ENCODE measurements around the gene TNFRSF1B. TPM values are rescaled to one million over a fixed set of nuclear protein-coding genes. Genes with fewer than 3 reads are reported as not detected.

Gene TNFRSF1B
- total RNA-seq, 1 experiment from 2014 or later = 1.3 TPM

- intact Hi-C loops (cut with micrococcal nuclease; ENCODE audit: unreplicated experiment) = no loop called here
- Mint-ChIP-seq H3K27me3 (ENCODE audit: unreplicated experiment) (no peaks in the 10 kb centered on the region), H3K4me1 (ENCODE audit: low read depth, unreplicated experiment) (no peaks in the 10 kb centered on the region), H3K27ac (ENCODE audit: unreplicated experiment) (no peak overlapping the region), H3K4me3 (ENCODE audit: low read depth, unreplicated experiment) (no peak overlapping the region), H3K9me3 (ENCODE audit: low read depth, unreplicated experiment) (no peaks in the 10 kb centered on the region), H3K36me3 (ENCODE audit: insufficient read depth, unreplicated experiment) (no peaks in the 10 kb centered on the region)
- CTCF ChIA-PET = interaction anchor here (1.0 kb wide), 1 partner anchor 42 kb away, joined by 6 read pairs; no protein-coding TSS in a partner anchor
- BruUV-seq (replicated peaks) = no TSS peak
- TF ChIP-seq CTCF (IDR thresholded peaks at IDR 0.05; ENCODE audit: unreplicated experiment) = no peak
- no peak for DNase-seq
Observed at GRCh38 chr1:12135612-12136011, 31.2 kb upstream of the TNFRSF1B start.

GRCh38 chr1:12136916-12137610, 29.7 kb upstream of the TNFRSF1B start:
- intact Hi-C loops (cut with micrococcal nuclease; ENCODE audit: unreplicated experiment) = no loop called here

DNA sequence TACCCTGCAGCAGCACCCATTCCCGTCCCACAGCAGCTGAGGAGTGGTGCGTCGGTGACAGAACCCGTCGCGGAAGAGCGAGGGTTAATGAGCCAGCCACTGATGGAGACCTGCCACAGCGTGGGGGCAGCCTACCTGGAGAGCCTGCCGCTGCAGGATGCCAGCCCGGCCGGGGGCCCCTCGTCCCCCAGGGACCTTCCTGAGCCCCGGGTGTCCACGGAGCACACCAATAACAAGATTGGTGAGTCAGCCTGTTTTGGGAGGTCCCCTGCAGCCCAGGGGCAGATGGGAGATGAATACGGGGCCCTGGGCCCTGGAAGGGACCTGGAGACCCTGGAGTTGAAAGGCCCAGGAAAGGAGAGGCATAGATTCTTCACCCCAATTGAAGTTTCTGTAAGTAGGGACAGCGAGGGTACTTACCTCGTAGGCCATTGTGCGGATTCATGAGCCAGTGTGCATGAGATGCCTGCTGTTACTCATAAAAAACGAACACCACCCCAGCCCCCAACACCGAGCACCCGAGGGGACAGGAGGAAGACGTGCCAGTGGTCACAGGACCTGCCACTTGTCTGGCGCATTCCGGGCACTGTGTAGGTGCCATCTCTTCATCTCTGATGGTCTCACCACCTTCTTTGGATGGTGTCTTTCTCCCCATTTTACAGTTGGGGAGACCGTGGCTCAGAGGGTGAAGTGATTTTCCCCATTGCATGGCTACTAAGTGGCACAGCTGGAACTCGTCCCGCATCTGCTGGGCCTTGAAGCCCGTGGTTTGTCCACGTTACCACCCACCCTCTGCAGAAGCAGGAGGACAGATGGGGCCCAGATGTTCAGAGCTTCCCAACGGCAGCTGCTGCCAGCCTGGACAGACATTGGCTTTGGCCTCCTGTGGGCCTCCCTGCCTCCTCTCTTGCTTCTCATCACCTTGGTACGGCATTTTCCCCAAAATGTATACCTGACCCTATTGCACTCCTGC, 28.3 kb upstream of the TNFRSF1B start:
- intact Hi-C loops (cut with micrococcal nuclease; ENCODE audit: unreplicated experiment) = no loop called here
- CTCF ChIA-PET = no interaction called here

More at GRCh38 chr1:12136916-12137610, 29.7 kb upstream of the TNFRSF1B start:
- Mint-ChIP-seq H3K4me3 (ENCODE audit: low read depth, unreplicated experiment) (no peak overlapping the region), H3K27ac (ENCODE audit: unreplicated experiment) (no peak overlapping the region), H3K4me1 (ENCODE audit: low read depth, unreplicated experiment) (no peaks in the 10 kb centered on the region), H3K27me3 (ENCODE audit: unreplicated experiment) (no peaks in the 10 kb centered on the region), H3K9me3 (ENCODE audit: low read depth, unreplicated experiment) (no peaks in the 10 kb centered on the region), H3K36me3 (ENCODE audit: insufficient read depth, unreplicated experiment) (no peaks in the 10 kb centered on the region)
- CTCF ChIA-PET = interaction anchor here (1.8 kb wide), 1 partner anchor 67 kb away, joined by 4 read pairs; no protein-coding TSS in a partner anchor
- BruUV-seq (replicated peaks) = no TSS peak
- TF ChIP-seq CTCF (IDR thresholded peaks at IDR 0.05; ENCODE audit: unreplicated experiment) = no peak
- no peak for DNase-seq

More for the DNA sequence above, 28.3 kb upstream of the TNFRSF1B start:
- Mint-ChIP-seq H3K36me3 (ENCODE audit: insufficient read depth, unreplicated experiment) (no peaks in the 10 kb centered on the region), H3K4me3 (ENCODE audit: low read depth, unreplicated experiment) (no peak overlapping the region), H3K4me1 (ENCODE audit: low read depth, unreplicated experiment) (peaks cover 4% of the 10 kb centered on the region), H3K9me3 (ENCODE audit: low read depth, unreplicated experiment) (no peaks in the 10 kb centered on the region), H3K27me3 (ENCODE audit: unreplicated experiment) (no peaks in the 10 kb centered on the region), H3K27ac (ENCODE audit: unreplicated experiment) (no peak overlapping the region)
- TF ChIP-seq CTCF (IDR thresholded peaks at IDR 0.05; ENCODE audit: unreplicated experiment) = no peak
- BruUV-seq (replicated peaks) = no TSS peak
- no peak for DNase-seq

All from Calu3 (cell line).